ENCODE measurements around the gene OLFM1.
"Not testable (repeated sequence)": the region's sequence is repeated elsewhere in the genome, so short reads cannot be mapped to it uniquely, and the experiment has no call there.

OLFM1 gene

GRCh38 chr9:135110416-135110815 lies 22.9 kb downstream of the OLFM1 start:
- no peak for DNase-seq (ENCODE audit: low read depth)
- no peak for TF ChIP-seq CTCF (conservative IDR thresholded peaks at IDR 0.05; ENCODE audit: control insufficient read depth, insufficient read depth, low read depth, low read length)

DNA sequence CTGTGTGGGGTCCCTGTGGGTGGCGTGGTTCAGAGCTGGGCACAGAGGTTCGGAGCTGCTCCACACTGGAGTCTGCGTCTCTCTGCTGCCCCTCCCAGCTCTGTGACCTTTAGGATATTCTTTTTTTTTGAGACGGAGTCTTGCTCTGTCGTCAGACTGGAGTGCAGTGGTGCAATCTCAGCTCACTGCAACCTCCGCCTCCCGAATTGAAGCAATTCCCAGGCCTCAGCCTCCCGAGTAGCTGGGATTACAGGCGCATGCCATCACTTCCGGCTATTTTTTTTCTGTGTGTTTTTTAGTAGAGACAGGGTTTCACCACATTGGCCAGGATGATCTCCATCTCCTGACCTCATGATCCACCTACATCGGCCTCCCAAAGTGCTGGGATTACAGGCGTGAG lies 24.1 kb downstream of the OLFM1 start:
- DNase-seq (ENCODE audit: low read depth); H3K4me3 ChIP-seq (ENCODE audit: control insufficient read depth, low read depth, low read length): not testable (repeated sequence)

More at GRCh38 chr9:135110416-135110815, 22.9 kb downstream of the OLFM1 start:
- H3K4me3 ChIP-seq (ENCODE audit: control insufficient read depth, low read depth, low read length): no peak overlapping the region

- no peak overlapping the region for H3K4me3 ChIP-seq (ENCODE audit: control insufficient read depth, low read depth, low read length)
- no peak for TF ChIP-seq CTCF (conservative IDR thresholded peaks at IDR 0.05; ENCODE audit: control insufficient read depth, insufficient read depth, low read depth, low read length)
- DNase-seq (ENCODE audit: low read depth): no peak
Observed at GRCh38 chr9:135116371-135116770, 28.9 kb downstream of the OLFM1 start.

DNA sequence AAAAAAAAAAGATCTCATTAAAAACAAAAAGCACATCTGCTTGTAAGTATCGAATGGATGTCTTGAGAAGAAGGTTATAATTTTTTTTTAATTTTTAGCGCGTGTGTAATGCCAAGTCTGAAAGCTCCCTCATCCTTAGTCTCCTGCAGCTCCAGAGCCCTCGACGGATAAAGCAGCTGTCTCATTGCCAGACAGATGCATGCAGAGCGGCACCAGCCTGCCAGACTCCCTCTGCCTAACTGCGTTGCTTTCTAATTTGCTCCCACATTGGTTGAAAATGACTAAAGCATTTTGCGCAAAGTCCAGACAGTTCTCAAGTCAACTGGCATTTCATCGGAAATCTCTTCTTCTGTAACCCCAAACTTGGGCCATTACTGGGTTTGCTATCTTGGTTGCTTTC lies 29.4 kb downstream of the OLFM1 start:
- no peak for DNase-seq (ENCODE audit: low read depth)
- H3K4me3 ChIP-seq (ENCODE audit: control insufficient read depth, low read depth, low read length): no peak overlapping the region
- TF ChIP-seq CTCF (conservative IDR thresholded peaks at IDR 0.05; ENCODE audit: control insufficient read depth, insufficient read depth, low read depth, low read length): no peak

DNA sequence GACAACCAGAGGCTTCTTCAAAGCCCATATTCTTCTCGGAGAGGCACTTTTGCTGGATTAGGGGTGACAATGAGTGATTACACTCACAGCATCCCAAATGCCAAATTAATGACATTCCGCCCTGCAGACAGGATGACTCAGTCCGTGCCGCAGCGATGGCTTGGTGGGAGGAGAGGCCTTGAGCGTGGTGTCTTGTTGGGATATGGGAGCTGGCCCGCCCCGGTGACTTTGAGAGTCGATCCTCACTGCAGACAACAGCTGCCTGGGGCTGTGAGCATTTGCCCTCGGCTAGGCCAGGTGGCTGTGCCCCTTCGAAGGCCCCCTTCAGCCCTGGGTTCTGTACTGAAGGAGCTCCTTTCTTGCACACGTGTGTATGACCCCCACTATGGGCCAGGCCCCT lies 29.8 kb downstream of the OLFM1 start:
- no peak overlapping the region for H3K4me3 ChIP-seq (ENCODE audit: control insufficient read depth, low read depth, low read length)
- no peak for TF ChIP-seq CTCF (conservative IDR thresholded peaks at IDR 0.05; ENCODE audit: control insufficient read depth, insufficient read depth, low read depth, low read length)
- no peak for DNase-seq (ENCODE audit: low read depth)

DNA sequence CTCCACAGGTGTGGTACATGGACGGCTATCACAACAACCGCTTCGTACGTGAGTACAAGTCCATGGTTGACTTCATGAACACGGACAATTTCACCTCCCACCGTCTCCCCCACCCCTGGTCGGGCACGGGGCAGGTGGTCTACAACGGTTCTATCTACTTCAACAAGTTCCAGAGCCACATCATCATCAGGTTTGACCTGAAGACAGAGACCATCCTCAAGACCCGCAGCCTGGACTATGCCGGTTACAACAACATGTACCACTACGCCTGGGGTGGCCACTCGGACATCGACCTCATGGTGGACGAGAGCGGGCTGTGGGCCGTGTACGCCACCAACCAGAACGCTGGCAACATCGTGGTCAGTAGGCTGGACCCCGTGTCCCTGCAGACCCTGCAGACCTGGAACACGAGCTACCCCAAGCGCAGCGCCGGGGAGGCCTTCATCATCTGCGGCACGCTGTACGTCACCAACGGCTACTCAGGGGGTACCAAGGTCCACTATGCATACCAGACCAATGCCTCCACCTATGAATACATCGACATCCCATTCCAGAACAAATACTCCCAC lies 32.1 kb downstream of the OLFM1 start:
- no peak for DNase-seq (ENCODE audit: low read depth)
- TF ChIP-seq CTCF (conservative IDR thresholded peaks at IDR 0.05; ENCODE audit: control insufficient read depth, insufficient read depth, low read depth, low read length): no peak
- H3K4me3 ChIP-seq (ENCODE audit: control insufficient read depth, low read depth, low read length): no peak overlapping the region

- DNase-seq (ENCODE audit: low read depth): no peak
- no peak for TF ChIP-seq CTCF (conservative IDR thresholded peaks at IDR 0.05; ENCODE audit: control insufficient read depth, insufficient read depth, low read depth, low read length)
- H3K4me3 ChIP-seq (ENCODE audit: control insufficient read depth, low read depth, low read length): no peak overlapping the region
Observed at GRCh38 chr9:135120249-135120648, 32.8 kb downstream of the OLFM1 start.
